Loucy (cell line): ENCODE data around the gene LDHB.
"Not testable (repeated sequence)": the region's sequence is repeated elsewhere in the genome, so short reads cannot be mapped to it uniquely, and the experiment has no call there.

Source experiments
- H2AFZ ChIP-seq: fragments of 200-600 bp; sonication (generic); 2 replicates; pipeline ENCODE4 v1.6.0; 2016; ENCODE audit warnings: antibody characterized with exemption, mild to moderate bottlenecking, low read length, moderate library complexity
- H3F3A ChIP-seq: fragments of 200-600 bp; 2 replicates; pipeline ENCODE4 v1.6.0; 2016; ENCODE audit warnings: antibody characterized with exemption, low read depth, mild to moderate bottlenecking
- H3K27me3 ChIP-seq: fragments of 200-600 bp; sonication (generic); 2 replicates; pipeline ENCODE4 v1.6.1; 2014; ENCODE audit warnings: low read length, mild to moderate bottlenecking; ENCODE audit not compliant: insufficient read depth, poor library complexity, severe bottlenecking
- H3K36me3 ChIP-seq: fragments of 200-600 bp; sonication (generic); 2 replicates; pipeline ENCODE4 v1.6.1; 2016; ENCODE audit warnings: low read length; ENCODE audit not compliant: insufficient read depth
- H3K4me1 ChIP-seq: fragments of 200-600 bp; sonication (generic); 2 replicates; pipeline ENCODE4 v1.5.1; 2014; ENCODE audit warnings: low read length, mild to moderate bottlenecking; ENCODE audit not compliant: insufficient read depth, poor library complexity, severe bottlenecking
- H3K4me2 ChIP-seq: fragments of 200-600 bp; sonication (generic); 2 replicates; pipeline ENCODE4 v1.6.0; 2014; ENCODE audit warnings: antibody characterized with exemption, low read length, low read depth, mild to moderate bottlenecking; ENCODE audit not compliant: poor library complexity, severe bottlenecking
- H3K4me3 ChIP-seq: fragments of 200-600 bp; sonication (generic); 2 replicates; pipeline ENCODE4 v1.5.1; 2014; ENCODE audit warnings: low read length, mild to moderate bottlenecking, mixed read lengths; ENCODE audit not compliant: poor library complexity, severe bottlenecking
- H3K79me2 ChIP-seq: fragments of 200-600 bp; sonication (generic); 2 replicates; pipeline ENCODE4 v1.6.1; 2014; ENCODE audit warnings: low read length; ENCODE audit not compliant: insufficient read depth
- H3K9ac ChIP-seq: fragments of 200-600 bp; sonication (generic); 2 replicates; pipeline ENCODE4 v1.6.0; 2014; ENCODE audit warnings: mild to moderate bottlenecking, low read depth, low read length, moderate library complexity; ENCODE audit not compliant: poor library complexity, severe bottlenecking
- H3K9me2 ChIP-seq: fragments of 200-600 bp; sonication (generic); replicated peaks from 2 replicates; pipeline ENCODE4 v1.6.1; 2016; ENCODE audit warnings: low read depth, low read length, mixed read lengths
- H3K9me3 ChIP-seq: fragments of 200-600 bp; sonication (generic); 2 replicates; pipeline ENCODE4 v1.6.1; 2014; ENCODE audit warnings: mild to moderate bottlenecking, antibody characterized with exemption, low read length, low read depth; ENCODE audit not compliant: insufficient read depth
- H4K20me1 ChIP-seq: fragments of 200-600 bp; sonication (generic); 2 replicates; pipeline ENCODE4 v1.6.0; 2014; ENCODE audit warnings: antibody characterized with exemption, low read length, mild to moderate bottlenecking; ENCODE audit not compliant: insufficient read depth, poor library complexity, severe bottlenecking
- EZH2phosphoT487 ChIP-seq: fragments of 200-600 bp; IDR thresholded peaks from 2 replicates; pipeline ENCODE4 v1.6.1; 2018; ENCODE audit warnings: antibody characterized with exemption, mild to moderate bottlenecking, moderate library complexity, borderline replicate concordance
- TF ChIP-seq, protein P1 (sequence below): fragments of 200-600 bp; sonication (generic); conservative IDR thresholded peaks from 2 replicates; pipeline ENCODE4 v1.5.1; 2014; ENCODE audit warnings: mild to moderate bottlenecking, antibody characterized with exemption, low read length

LDHB gene

DNA sequence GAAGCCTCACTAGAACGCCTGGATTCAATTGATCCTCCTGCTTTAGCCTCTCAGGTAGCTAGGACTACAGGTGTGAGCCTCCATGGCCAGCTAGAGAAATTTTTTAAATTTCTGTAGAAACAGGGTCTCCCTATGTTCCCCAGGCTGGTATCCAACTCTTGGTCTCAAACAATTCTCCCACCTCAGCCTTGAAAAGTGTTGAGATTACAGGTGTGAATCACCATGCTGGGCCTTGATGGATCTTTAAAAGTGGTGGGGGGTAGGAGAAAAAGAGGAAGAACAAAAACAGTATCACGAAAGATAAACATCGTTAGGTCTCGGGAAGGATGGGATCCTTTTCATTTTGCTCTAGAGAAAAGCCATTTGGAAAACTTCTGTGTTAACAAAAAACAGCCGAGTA is 57.4 kb downstream of the LDHB start:
- no peak overlapping the region for H2AFZ ChIP-seq
- H4K20me1 ChIP-seq: no peaks in the 10 kb centered on the region
- H3K27me3 ChIP-seq: no peaks in the 10 kb centered on the region
- H3K4me1 ChIP-seq: peaks cover 7% of the 10 kb centered on the region
- H3K4me2 ChIP-seq: no peak overlapping the region
- no peaks in the 10 kb centered on the region for H3F3A ChIP-seq
- no peaks in the 10 kb centered on the region for H3K36me3 ChIP-seq
- TF ChIP-seq EZH2phosphoT487: no peak
- TF ChIP-seq, protein P1, sequence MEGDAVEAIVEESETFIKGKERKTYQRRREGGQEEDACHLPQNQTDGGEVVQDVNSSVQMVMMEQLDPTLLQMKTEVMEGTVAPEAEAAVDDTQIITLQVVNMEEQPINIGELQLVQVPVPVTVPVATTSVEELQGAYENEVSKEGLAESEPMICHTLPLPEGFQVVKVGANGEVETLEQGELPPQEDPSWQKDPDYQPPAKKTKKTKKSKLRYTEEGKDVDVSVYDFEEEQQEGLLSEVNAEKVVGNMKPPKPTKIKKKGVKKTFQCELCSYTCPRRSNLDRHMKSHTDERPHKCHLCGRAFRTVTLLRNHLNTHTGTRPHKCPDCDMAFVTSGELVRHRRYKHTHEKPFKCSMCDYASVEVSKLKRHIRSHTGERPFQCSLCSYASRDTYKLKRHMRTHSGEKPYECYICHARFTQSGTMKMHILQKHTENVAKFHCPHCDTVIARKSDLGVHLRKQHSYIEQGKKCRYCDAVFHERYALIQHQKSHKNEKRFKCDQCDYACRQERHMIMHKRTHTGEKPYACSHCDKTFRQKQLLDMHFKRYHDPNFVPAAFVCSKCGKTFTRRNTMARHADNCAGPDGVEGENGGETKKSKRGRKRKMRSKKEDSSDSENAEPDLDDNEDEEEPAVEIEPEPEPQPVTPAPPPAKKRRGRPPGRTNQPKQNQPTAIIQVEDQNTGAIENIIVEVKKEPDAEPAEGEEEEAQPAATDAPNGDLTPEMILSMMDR: no peak
- H3K79me2 ChIP-seq: no peaks in the 10 kb centered on the region
- H3K9me2 ChIP-seq: no peaks in the 10 kb centered on the region
- H3K9me3 ChIP-seq: no peaks in the 10 kb centered on the region
- no peak overlapping the region for H3K9ac ChIP-seq
- H3K4me3 ChIP-seq: no peak overlapping the region

DNA sequence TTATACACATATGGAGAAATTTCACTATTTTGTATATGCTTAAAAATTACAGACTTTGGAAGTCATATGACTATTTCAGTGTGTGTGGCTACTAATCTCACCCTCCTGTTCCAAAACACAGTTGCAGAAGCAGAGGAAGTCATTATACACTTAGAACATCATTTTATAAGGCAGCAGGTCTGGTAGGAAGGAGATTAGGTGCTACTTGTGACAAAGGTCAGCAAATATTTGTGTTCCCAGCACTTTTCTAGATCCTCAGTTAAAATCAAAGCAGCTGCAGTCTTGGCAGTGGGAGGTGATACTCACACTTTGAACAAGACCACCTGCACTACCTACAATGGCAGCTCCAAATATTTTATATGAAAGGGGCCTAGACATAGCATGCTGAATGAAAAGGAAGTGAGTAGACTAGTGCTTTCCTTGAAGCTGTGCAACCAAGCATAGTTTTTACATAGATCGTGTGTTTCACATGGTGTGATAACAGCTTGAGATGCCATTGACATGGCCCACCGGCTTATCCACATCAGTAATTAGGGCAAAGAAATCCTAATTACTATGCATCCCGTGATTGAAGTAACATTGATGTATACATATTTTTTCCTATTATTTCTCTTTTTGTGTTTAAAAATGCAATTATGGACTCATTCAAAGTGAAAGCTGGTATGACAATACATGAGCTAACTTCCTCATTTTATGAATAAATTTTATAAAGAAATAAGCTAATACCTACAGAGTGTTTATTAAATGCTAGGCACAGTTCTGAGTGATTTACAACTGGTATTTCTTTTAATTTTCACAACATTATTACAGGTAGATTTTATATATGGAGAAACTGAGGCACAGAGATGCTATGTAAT is 58.3 kb downstream of the LDHB start:
- Histone ChIP-seq H3K9me2 (no peaks in the 10 kb centered on the region), H3K27me3 (no peaks in the 10 kb centered on the region), H3K4me2 (peak overlapping the region; percentile 23), H4K20me1 (no peaks in the 10 kb centered on the region), H3K4me1 (peaks cover 7% of the 10 kb centered on the region), H3K79me2 (no peaks in the 10 kb centered on the region), H3F3A (no peaks in the 10 kb centered on the region), H3K4me3 (no peak overlapping the region), H3K9me3 (no peaks in the 10 kb centered on the region), H3K36me3 (no peaks in the 10 kb centered on the region), H3K9ac (no peak overlapping the region), H2AFZ (0 out of 2 replicates have a peak overlapping the region, but pooled peaks have one; percentile 26)
- TF ChIP-seq EZH2phosphoT487: no peak

DNA sequence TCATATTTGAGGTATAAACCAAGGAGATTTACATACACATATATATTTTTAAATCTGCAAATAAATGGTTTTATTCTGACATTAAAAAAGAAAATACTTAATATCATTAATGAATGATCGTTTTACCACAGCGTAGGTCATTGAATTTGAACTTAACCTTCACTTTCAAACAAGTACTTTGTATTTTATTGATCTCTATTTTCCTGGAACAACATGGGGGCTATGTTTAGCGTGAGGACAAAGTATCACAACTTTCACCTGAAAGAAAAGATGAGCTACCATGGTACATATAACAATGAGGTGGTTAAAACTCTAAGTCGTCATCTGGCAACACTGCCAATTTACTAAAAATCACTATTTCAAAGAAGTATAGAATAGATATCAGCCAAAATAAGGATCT is 59.0 kb downstream of the LDHB start:
- Histone ChIP-seq H3K4me3 (no peak overlapping the region), H3K27me3 (no peaks in the 10 kb centered on the region), H2AFZ (no peak overlapping the region), H4K20me1 (no peaks in the 10 kb centered on the region), H3K9me2 (no peaks in the 10 kb centered on the region), H3K9ac (no peak overlapping the region), H3K9me3 (no peaks in the 10 kb centered on the region), H3K4me1 (peaks cover 7% of the 10 kb centered on the region), H3K4me2 (no peak overlapping the region), H3K36me3 (no peaks in the 10 kb centered on the region), H3F3A (no peaks in the 10 kb centered on the region), H3K79me2 (no peaks in the 10 kb centered on the region)
- TF ChIP-seq, protein P1: no peak
- no peak for TF ChIP-seq EZH2phosphoT487

DNA sequence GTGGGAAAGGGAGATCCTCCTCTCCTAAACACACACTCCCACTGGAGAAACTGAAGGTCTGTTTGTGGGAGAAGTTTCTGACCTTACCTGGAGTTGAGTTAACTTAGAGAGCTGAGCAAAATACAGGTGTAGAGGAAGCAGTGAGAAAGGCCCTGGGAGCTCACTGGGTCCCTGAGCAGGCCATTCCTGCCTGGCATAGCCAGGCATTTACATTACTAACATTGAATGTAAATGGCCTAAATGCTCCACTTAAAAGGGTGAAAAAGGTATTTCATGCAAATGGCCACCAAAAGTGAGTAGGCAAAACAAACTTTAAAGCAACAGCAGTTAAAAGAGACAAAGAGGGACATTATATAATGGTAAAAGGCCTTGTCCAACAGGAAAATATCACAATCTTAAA is 62.3 kb downstream of the LDHB start:
- H3K36me3 ChIP-seq, H3K27me3 ChIP-seq: not testable (repeated sequence)

More for the DNA sequence above, 62.3 kb downstream of the LDHB start:
- not testable (repeated sequence) for H3K4me1 ChIP-seq, H2AFZ ChIP-seq, H3K79me2 ChIP-seq, H3K4me3 ChIP-seq, H4K20me1 ChIP-seq, H3F3A ChIP-seq, H3K4me2 ChIP-seq, H3K9ac ChIP-seq, H3K9me2 ChIP-seq
- H3K9me3 ChIP-seq: peaks cover 14% of the 10 kb centered on the region; the same call in 1 of the 2 replicates
